ENCODE data around the gene IRX4. TPM values are rescaled to one million over a fixed set of nuclear protein-coding genes. Genes with fewer than 3 reads are reported as not detected.

Gene IRX4
- total RNA-seq, 1 donor from 2014 or later, result not detected

DNA sequence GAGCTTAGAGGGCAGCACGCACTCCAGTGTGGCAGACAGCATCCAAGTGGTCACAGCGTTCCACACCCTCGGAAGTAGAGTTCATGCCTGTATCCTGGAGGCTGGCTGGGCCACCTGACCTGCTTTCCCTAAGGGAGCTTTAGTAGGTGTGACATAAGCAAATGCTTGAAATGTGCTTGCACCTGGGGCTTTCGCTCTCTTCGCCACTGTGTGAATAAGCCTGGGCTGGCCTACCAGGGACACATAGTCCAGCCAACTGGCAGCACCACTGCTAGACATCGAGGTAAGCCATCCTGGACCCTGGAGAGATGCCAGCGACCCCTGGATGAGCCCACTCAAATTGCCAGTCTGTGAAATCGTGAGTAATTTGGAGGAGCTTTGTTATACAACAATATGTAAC lies 24.9 kb upstream of the IRX4 start:
- TF ChIP-seq, protein P1, sequence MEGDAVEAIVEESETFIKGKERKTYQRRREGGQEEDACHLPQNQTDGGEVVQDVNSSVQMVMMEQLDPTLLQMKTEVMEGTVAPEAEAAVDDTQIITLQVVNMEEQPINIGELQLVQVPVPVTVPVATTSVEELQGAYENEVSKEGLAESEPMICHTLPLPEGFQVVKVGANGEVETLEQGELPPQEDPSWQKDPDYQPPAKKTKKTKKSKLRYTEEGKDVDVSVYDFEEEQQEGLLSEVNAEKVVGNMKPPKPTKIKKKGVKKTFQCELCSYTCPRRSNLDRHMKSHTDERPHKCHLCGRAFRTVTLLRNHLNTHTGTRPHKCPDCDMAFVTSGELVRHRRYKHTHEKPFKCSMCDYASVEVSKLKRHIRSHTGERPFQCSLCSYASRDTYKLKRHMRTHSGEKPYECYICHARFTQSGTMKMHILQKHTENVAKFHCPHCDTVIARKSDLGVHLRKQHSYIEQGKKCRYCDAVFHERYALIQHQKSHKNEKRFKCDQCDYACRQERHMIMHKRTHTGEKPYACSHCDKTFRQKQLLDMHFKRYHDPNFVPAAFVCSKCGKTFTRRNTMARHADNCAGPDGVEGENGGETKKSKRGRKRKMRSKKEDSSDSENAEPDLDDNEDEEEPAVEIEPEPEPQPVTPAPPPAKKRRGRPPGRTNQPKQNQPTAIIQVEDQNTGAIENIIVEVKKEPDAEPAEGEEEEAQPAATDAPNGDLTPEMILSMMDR (IDR thresholded peaks at IDR 0.05; ENCODE audit: unreplicated experiment), result no peak
- no peak for DNase-seq (ENCODE audit: low spot score in 2 of 2, unreplicated experiment in 2 of 2)
- peaks cover 20% of the 10 kb centered on the region for H3K9me3 Mint-ChIP-seq

DNA sequence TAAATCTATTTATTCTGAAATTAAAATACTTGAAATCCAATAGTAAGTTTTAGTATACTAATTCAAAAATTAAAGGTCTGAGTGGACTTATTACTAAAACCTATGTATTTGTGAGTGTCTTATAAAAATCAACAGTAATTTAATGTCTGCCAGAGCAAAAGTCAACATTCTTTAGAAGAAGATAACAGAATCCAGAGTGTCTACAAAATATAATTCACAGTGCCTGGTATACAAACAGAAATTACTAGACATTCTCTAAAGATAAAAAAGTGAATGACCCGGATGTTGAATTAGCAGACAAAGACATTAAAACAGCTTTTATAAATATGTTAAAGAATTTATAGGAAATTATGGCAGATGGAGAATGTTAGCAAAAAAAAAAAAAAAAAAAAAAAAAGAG lies 22.4 kb upstream of the IRX4 start:
- Mint-ChIP-seq H3K27ac (no peak overlapping the region), H3K4me1 (no peaks in the 10 kb centered on the region)

More for the DNA sequence above, 24.9 kb upstream of the IRX4 start:
- H3K27me3 Mint-ChIP-seq (ENCODE audit: low read depth), result peaks cover 55% of the 10 kb centered on the region
- H3K36me3 Mint-ChIP-seq, result no peaks in the 10 kb centered on the region
- H3K4me1 Mint-ChIP-seq, result no peaks in the 10 kb centered on the region
- H3K4me3 Mint-ChIP-seq, result no peak overlapping the region
- H3K27ac Mint-ChIP-seq, result no peak overlapping the region

DNA sequence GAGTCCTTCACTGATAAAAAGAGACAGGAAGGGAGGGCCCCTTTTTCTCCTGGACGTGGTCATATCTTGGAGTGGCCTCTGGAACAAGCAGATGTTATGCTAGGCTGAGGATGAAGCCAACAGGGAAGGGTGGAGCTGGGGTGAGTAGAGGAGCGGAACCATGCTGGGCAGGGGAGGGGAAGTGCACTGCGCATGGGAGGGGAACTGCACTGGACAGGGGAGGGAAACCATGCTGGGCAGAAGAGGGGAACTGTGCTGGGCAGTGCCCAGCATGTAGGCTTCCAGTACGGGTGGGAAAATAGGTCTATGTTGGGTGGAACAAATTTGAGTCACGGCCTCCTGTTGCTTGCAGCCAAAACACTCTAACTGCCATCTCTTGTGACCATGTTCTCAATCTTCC lies 19.3 kb upstream of the IRX4 start:
- Mint-ChIP-seq H3K27me3 (ENCODE audit: low read depth) (peaks cover 72% of the 10 kb centered on the region), H3K27ac (no peak overlapping the region)

More for the DNA sequence above, 22.4 kb upstream of the IRX4 start:
- Mint-ChIP-seq H3K27me3 (ENCODE audit: low read depth) (peaks cover 66% of the 10 kb centered on the region), H3K4me3 (no peak overlapping the region), H3K9me3 (peaks cover 27% of the 10 kb centered on the region), H3K36me3 (no peaks in the 10 kb centered on the region)
- no peak for DNase-seq (ENCODE audit: low spot score in 2 of 2, unreplicated experiment in 2 of 2)
- TF ChIP-seq, protein P1 (IDR thresholded peaks at IDR 0.05; ENCODE audit: unreplicated experiment), result no peak

DNA sequence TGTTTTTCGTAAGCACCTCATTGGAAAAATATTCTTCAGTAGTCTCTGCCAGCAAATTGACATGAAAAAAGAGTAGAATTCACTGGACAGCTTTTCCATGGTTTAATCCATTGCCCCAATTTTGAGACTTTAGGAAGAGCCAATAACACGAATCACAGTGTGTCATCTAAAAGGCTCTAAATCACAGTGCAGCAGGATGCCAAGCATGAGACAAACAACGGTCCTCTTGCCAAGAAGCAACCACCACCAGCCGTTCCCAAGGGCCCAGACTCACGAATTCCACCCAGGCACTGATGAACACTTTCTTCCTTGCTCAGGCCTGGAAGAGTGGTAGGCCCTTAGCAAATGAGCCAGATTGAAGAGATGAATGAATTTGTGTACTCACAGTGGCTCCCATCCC lies 18.3 kb upstream of the IRX4 start:
- no peak overlapping the region for H3K4me3 Mint-ChIP-seq
- no peaks in the 10 kb centered on the region for H3K4me1 Mint-ChIP-seq
- H3K9me3 Mint-ChIP-seq, result peaks cover 27% of the 10 kb centered on the region
- TF ChIP-seq, protein P1 (IDR thresholded peaks at IDR 0.05; ENCODE audit: unreplicated experiment), result no peak
- H3K27ac Mint-ChIP-seq, result no peak overlapping the region
- no peak for DNase-seq (ENCODE audit: low spot score in 2 of 2, unreplicated experiment in 2 of 2)
- no peaks in the 10 kb centered on the region for H3K36me3 Mint-ChIP-seq
- peaks cover 74% of the 10 kb centered on the region for H3K27me3 Mint-ChIP-seq (ENCODE audit: low read depth)

More for the DNA sequence above, 19.3 kb upstream of the IRX4 start:
- Mint-ChIP-seq H3K4me1 (no peaks in the 10 kb centered on the region), H3K9me3 (peaks cover 27% of the 10 kb centered on the region), H3K36me3 (no peaks in the 10 kb centered on the region), H3K4me3 (no peak overlapping the region)
- DNase-seq (ENCODE audit: low spot score in 2 of 2, unreplicated experiment in 2 of 2), result no peak
- TF ChIP-seq, protein P1 (IDR thresholded peaks at IDR 0.05; ENCODE audit: unreplicated experiment), result no peak

DNA sequence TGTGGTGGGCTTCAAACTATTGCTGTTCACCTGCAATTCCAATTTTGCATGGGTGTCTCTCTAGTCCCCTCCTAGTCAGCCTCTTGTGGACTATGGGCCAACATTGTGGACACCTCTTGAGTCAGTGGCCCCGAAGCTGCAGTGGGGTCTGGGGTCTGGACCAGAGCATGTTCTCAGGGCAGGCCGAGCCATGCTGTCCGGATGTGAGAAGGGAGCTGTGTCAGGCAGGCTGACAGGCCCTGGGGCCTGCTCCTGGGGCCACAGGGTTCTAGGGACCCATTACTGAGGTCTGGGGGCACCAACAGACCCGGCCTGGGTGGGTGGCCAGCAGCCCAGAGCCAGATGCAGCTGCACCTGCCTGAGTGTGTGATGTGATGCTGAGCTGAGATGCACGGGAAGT lies 16.5 kb upstream of the IRX4 start:
- peaks cover 86% of the 10 kb centered on the region for H3K27me3 Mint-ChIP-seq (ENCODE audit: low read depth)
- peaks cover 18% of the 10 kb centered on the region for H3K9me3 Mint-ChIP-seq
- H3K36me3 Mint-ChIP-seq, result no peaks in the 10 kb centered on the region
- TF ChIP-seq, protein P1 (IDR thresholded peaks at IDR 0.05; ENCODE audit: unreplicated experiment), result no peak
- no peak overlapping the region for H3K4me3 Mint-ChIP-seq
- DNase-seq (ENCODE audit: low spot score in 2 of 2, unreplicated experiment in 2 of 2), result no peak
- no peaks in the 10 kb centered on the region for H3K4me1 Mint-ChIP-seq
- H3K27ac Mint-ChIP-seq, result no peak overlapping the region

Data from mesothelial cell of epicardium (in vitro differentiated cells).